Natural killer cell treated with Interleukin-12 subunit alpha and Interleukin-12 subunit beta and Interleukin-15 and Interleukin-18, amount 100 ng/mL, for 72 hours (primary cell): ENCODE results near the gene LSP1. TPM values are rescaled to one million over a fixed set of nuclear protein-coding genes. Genes with fewer than 3 reads are reported as not detected.
A peak's percentile ranks its signal among the peaks of the same experiment; 100 is the strongest.
"Not testable (repeated sequence)": the region's sequence is repeated elsewhere in the genome, so short reads cannot be mapped to it uniquely, and the experiment has no call there.

Experiments
- ATAC-seq, 2 donors: fragments of 150-1000 bp; cut with Tn5 transposase in 1 of 2; sonication (Bioruptor Pico), chemical (Tn5 transposase) in 1 of 2; 2 replicates each; pipeline ENCODE4 v1.10.0; 2021
- DNase-seq: peaks from one replicate; pipeline ENCODE4 v3.0.0; 2022; ENCODE audit warnings: low spot score
- H3K27ac Mint-ChIP-seq, 2 donors: 1 replicate in 1 of 2; 2 replicates in 1 of 2; pipeline ENCODE4 v1.8.0; 2022; ENCODE audit warnings: mixed read lengths in 2 of 2, mild to moderate bottlenecking in 1 of 2, moderate library complexity in 1 of 2
- H3K27me3 Mint-ChIP-seq, 2 donors: 1 replicate in 1 of 2; 2 replicates in 1 of 2; pipeline ENCODE4 v1.8.0; 2022; ENCODE audit warnings: mixed read lengths in 2 of 2
- H3K36me3 Mint-ChIP-seq: one replicate; pipeline ENCODE4 v1.8.0; 2022; ENCODE audit warnings: mixed read lengths
- H3K4me1 Mint-ChIP-seq, 2 donors: 1 replicate in 1 of 2; 2 replicates in 1 of 2; pipeline ENCODE4 v1.8.0; 2022; ENCODE audit warnings: low read depth in 2 of 2, mixed read lengths in 2 of 2, mild to moderate bottlenecking in 1 of 2
- H3K4me3 Mint-ChIP-seq: one replicate; pipeline ENCODE4 v1.8.0; 2022; ENCODE audit warnings: mixed read lengths
- H3K9me3 Mint-ChIP-seq: 2 replicates; pipeline ENCODE4 v1.8.0; 2022; ENCODE audit warnings: mixed read lengths
- total RNA-seq, 2 donors: library from RNA; stranded (reverse); gene quantifications; one replicate each; pipeline ENCODE4 v1.2.3, GENCODE V29; 2022

The LSP1 gene
- total RNA-seq, 2 donors from 2014 or later, result 240 to 358 TPM

GRCh38 chr11:1936072-1936780 is 83.3 kb downstream of the LSP1 start:
- H3K27me3 Mint-ChIP-seq, result peaks cover 12 to 17% of the 10 kb centered on the region in 2 donors
- ATAC-seq (peak in 1 of 2 donors; percentile 8), DNase-seq (no peak)

DNA sequence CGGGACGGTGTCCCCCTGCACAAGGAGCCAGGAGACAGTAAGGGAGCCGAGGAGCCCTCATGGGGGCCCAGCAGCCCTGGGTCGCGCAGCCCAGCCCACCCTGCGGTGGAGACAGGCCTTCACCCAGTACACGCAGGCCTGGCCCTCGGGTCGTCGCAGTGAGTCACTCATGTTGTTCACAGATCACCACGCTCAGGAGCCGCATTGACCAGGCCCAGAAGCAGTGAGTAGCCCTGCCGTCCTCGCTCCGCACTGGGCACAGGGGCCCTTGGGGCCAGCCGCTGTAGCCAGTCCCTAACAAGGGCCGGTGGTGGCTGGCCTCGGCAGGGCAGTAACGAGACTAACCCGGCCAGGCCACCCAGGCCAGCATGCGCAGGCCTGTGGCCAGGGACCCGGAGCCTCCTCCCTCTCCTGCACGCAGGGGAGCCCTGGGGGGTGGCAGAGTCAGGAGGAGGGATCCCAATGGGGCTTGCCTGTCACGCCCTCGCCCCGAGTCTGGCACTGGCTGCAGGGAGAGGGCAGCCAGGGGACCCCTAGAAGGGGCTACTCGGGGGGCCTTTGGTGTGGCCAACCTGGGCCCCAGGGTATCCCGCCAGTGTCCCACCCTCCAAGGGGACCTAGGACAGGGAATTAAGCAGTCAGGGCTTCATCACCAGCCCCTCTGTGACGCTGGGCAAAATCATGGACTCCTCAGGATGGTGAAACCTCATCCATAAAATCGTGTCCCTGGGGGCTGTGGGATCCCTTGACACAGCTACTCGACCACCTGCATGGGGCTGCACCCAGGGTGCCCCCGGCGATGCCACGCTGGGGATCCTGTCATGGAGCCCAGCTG is 84.1 kb downstream of the LSP1 start:
- peak; percentile 57 for DNase-seq
- Mint-ChIP-seq H3K4me3 (no peak overlapping the region), H3K4me1 (peaks cover 15 to 21% of the 10 kb centered on the region in 2 donors), H3K9me3 (no peaks in the 10 kb centered on the region), H3K36me3 (no peaks in the 10 kb centered on the region), H3K27me3 (peaks cover 10 to 12% of the 10 kb centered on the region in 2 donors), H3K27ac (no peak overlapping the region)
- no peak for ATAC-seq

More at GRCh38 chr11:1936072-1936780, 83.3 kb downstream of the LSP1 start:
- Mint-ChIP-seq H3K4me3 (no peak overlapping the region), H3K36me3 (no peaks in the 10 kb centered on the region), H3K9me3 (no peaks in the 10 kb centered on the region), H3K27ac (no peak overlapping the region), H3K4me1 (peaks cover 15 to 21% of the 10 kb centered on the region in 2 donors)

- H3K4me3 Mint-ChIP-seq, result no peak overlapping the region
- H3K27ac Mint-ChIP-seq, result no peak overlapping the region
- H3K4me1 Mint-ChIP-seq, result peaks cover 12 to 19% of the 10 kb centered on the region in 2 donors
- no peaks in the 10 kb centered on the region for H3K9me3 Mint-ChIP-seq
- ATAC-seq (no peak), DNase-seq (peak; percentile 59)
- peaks cover 6 to 7% of the 10 kb centered on the region in 2 donors for H3K27me3 Mint-ChIP-seq
- no peaks in the 10 kb centered on the region for H3K36me3 Mint-ChIP-seq
These were observed 84.9 kb downstream of the LSP1 start for GRCh38 chr11:1937616-1938342.

GRCh38 chr11:1938343-1939005 is 85.6 kb downstream of the LSP1 start:
- no peaks in the 10 kb centered on the region for H3K9me3 Mint-ChIP-seq
- H3K4me3 Mint-ChIP-seq, result no peak overlapping the region
- H3K27me3 Mint-ChIP-seq, result peaks cover 0 to under 1% of the 10 kb centered on the region in 2 donors
- H3K27ac Mint-ChIP-seq, result no peak overlapping the region
- ATAC-seq, result no peak
- H3K36me3 Mint-ChIP-seq, result no peaks in the 10 kb centered on the region
- DNase-seq, result peak; percentile 55
- H3K4me1 Mint-ChIP-seq, result peaks cover 11 to 12% of the 10 kb centered on the region in 2 donors

DNA sequence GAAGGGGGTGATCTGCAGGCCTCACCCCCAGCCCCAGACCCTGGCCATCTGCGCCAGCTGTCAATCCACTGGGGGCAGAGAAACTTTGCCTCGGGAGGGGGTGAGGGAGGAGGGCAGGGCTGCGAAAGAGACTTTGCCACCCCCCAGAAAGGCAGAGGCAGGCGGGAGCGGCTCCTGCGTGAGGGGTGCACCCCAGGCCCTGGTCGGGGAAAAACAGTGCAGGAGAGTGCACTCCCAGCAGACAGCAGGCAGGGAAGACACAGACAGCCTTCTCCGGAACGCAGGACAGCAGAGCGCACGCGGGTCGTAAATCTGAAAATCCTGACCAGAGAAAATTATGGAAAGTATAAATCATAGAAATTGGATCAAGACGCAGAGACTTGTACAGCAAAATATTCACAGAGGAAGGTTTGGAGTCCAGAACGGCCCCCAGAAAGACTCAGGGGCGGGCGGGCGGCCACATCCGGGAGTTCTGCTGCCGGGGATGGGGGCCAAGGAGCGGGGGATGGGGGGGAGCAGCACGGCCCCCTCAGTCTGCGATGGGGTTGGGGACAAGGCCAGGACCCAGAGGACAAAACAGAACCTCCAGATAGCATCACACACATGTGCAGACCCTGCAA is 86.2 kb downstream of the LSP1 start:
- Mint-ChIP-seq H3K9me3 (no peaks in the 10 kb centered on the region), H3K4me3 (no peak overlapping the region), H3K36me3 (no peaks in the 10 kb centered on the region), H3K4me1 (peaks cover 11 to 12% of the 10 kb centered on the region in 2 donors), H3K27me3 (no peaks in the 10 kb centered on the region), H3K27ac (no peak overlapping the region)
- DNase-seq (peak; percentile 41), ATAC-seq (no peak)

DNA sequence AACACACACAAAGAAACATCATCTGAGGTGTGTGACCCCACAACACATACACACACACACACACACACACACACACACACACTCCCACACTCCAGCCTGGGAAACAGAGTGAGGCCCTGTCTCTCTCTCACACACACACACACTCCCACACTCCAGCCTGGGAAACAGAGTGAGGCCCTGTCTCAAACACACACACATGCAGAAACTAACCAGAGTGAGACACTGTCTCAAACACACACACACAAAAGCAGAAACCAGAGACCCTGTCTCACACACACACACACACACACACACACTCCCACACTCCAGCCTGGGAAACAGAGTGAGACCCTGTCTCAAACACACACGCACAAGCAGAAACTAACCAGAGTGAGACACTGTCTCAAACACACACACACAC is 86.9 kb downstream of the LSP1 start:
- peaks cover 11 to 12% of the 10 kb centered on the region in 2 donors for H3K4me1 Mint-ChIP-seq
- not testable (repeated sequence) for H3K27me3 Mint-ChIP-seq, H3K36me3 Mint-ChIP-seq, DNase-seq, H3K4me3 Mint-ChIP-seq, H3K9me3 Mint-ChIP-seq, ATAC-seq
- peak overlapping the region in 1 of 2 donors; percentile 12 for H3K27ac Mint-ChIP-seq

Other genes with a start within 250 kb of the LSP1 start
- gene KRTAP5-3, start 244.6 kb upstream of the LSP1 start, total RNA-seq, result not detected
- gene KRTAP5-4, start 230.9 kb upstream of the LSP1 start, total RNA-seq, result not detected
- gene KRTAP5-5, start 223.3 kb upstream of the LSP1 start, total RNA-seq, result not detected
- not detected for gene KRTAP5-6, start 155.9 kb upstream of the LSP1 start, total RNA-seq
- 1 to 10 TPM; 2.3 to 8.1 TPM for gene IFITM10, start 102.5 kb upstream of the LSP1 start, total RNA-seq
- 100 to 1,000 TPM; 350 to 592 TPM for gene CTSD, start 89.2 kb upstream of the LSP1 start, total RNA-seq
- not detected for gene SYT8, start 18.1 kb upstream of the LSP1 start, total RNA-seq
- 1 to 10 TPM in 1 of 2 donors, not detected in 1; 1.4 TPM for gene TNNI2, start 14.1 kb upstream of the LSP1 start, total RNA-seq
- gene PRR33, start 38.8 kb downstream of the LSP1 start, total RNA-seq, result not detected
- under 1 TPM in 1 of 2 donors, not detected in 1; 0.33 TPM for gene TNNT3, start 66.6 kb downstream of the LSP1 start, total RNA-seq
- 10 to 100 TPM; 81.3 to 89.7 TPM for gene MRPL23, start 94.2 kb downstream of the LSP1 start, total RNA-seq
- gene H19, start 144.8 kb downstream of the LSP1 start, total RNA-seq, result not detected